GM18951 (cell line): ENCODE results near the gene ADGRV1.
"Not testable (repeated sequence)": the region's sequence is repeated elsewhere in the genome, so short reads cannot be mapped to it uniquely, and the experiment has no call there.

Experiments used
- POLR2A ChIP-seq: IDR thresholded peaks from 4 replicates; pipeline ENCODE4 v1.6.1; 2011; ENCODE audit warnings: mild to moderate bottlenecking; ENCODE audit not compliant: insufficient read length, insufficient read depth; ENCODE audit errors: extremely low read depth
- in situ Hi-C: fragments of 300-500 bp; cut with MboI; formaldehyde crosslinking; loops from one replicate; pipeline ENCODE4 v1.12.0; 2022; ENCODE audit warnings: low sequenced_read_pairs, mixed read lengths, inconsistent platforms; ENCODE audit not compliant: unreplicated experiment

ADGRV1 gene

GRCh38 chr5:91059409-91059808, 500.8 kb downstream of the ADGRV1 start:
- TF ChIP-seq POLR2A, result no peak
- in situ Hi-C loops, result no loop called here

GRCh38 chr5:91061094-91061493, 502.5 kb downstream of the ADGRV1 start:
- in situ Hi-C loops, result no loop called here
- TF ChIP-seq POLR2A, result no peak

GRCh38 chr5:91061946-91062562, 503.5 kb downstream of the ADGRV1 start:
- in situ Hi-C loops, result no loop called here
- TF ChIP-seq POLR2A, result no peak

GRCh38 chr5:91063098-91063690, 504.6 kb downstream of the ADGRV1 start:
- in situ Hi-C loops, result not testable (repeated sequence)

GRCh38 chr5:91065496-91065895, 506.9 kb downstream of the ADGRV1 start:
- in situ Hi-C loops, result no loop called here

GRCh38 chr5:91069364-91069763, 510.8 kb downstream of the ADGRV1 start:
- in situ Hi-C loops, result no loop called here
- TF ChIP-seq POLR2A, result no peak

More at GRCh38 chr5:91065496-91065895, 506.9 kb downstream of the ADGRV1 start:
- TF ChIP-seq POLR2A, result no peak

- no peak for TF ChIP-seq POLR2A
- in situ Hi-C loops, result no loop called here
Measured at GRCh38 chr5:91070761-91071550, 512.4 kb downstream of the ADGRV1 start.

GRCh38 chr5:91072881-91073280, 514.3 kb downstream of the ADGRV1 start:
- in situ Hi-C loops, result no loop called here
- no peak for TF ChIP-seq POLR2A

GRCh38 chr5:91074615-91075014, 516.0 kb downstream of the ADGRV1 start:
- no peak for TF ChIP-seq POLR2A
- in situ Hi-C loops, result no loop called here

GRCh38 chr5:91076138-91076537, 517.5 kb downstream of the ADGRV1 start:
- TF ChIP-seq POLR2A, result no peak
- in situ Hi-C loops, result no loop called here

- TF ChIP-seq POLR2A, result no peak
Measured at GRCh38 chr5:91077623-91078022, 519.0 kb downstream of the ADGRV1 start.

GRCh38 chr5:91079037-91079436, 520.4 kb downstream of the ADGRV1 start:
- in situ Hi-C loops, result no loop called here
- no peak for TF ChIP-seq POLR2A

More at GRCh38 chr5:91077623-91078022, 519.0 kb downstream of the ADGRV1 start:
- in situ Hi-C loops, result no loop called here

- in situ Hi-C loops, result loop anchor here (10.0 kb wide), 1 partner anchor 125 kb away; no protein-coding TSS in a partner anchor
- no peak for TF ChIP-seq POLR2A
Measured at GRCh38 chr5:91089758-91090157, 531.2 kb downstream of the ADGRV1 start.

- in situ Hi-C loops, result loop anchor here (10.0 kb wide), 1 partner anchor 124 kb away; no protein-coding TSS in a partner anchor
- TF ChIP-seq POLR2A, result no peak
Measured at GRCh38 chr5:91090995-91091394, 532.4 kb downstream of the ADGRV1 start.
